Caco-2 (cell line): ENCODE measurements around the gene PEG3. TPM values are rescaled to one million over a fixed set of nuclear protein-coding genes. Genes with fewer than 3 reads are reported as not detected.
"Not testable (repeated sequence)": the region's sequence is repeated elsewhere in the genome, so short reads cannot be mapped to it uniquely, and the experiment has no call there.

ENCODE experiments used
- BruUV-seq: library from RNA; stranded (reverse); fragments of 400-500 nt; replicated peaks from 2 replicates; lab custom pipeline; 2021; lab: Mats Ljungman, UMichigan
- CTCF ChIA-PET: fragments of 300-600 bp; sonication (Branson Sonifier 250); formaldehyde crosslinking; loops from one replicate; lab custom pipeline; 2022; ENCODE audit warnings: antibody characterized with exemption; lab: Charles Lee
- POLR2A ChIA-PET: fragments of 300-600 bp; sonication (Branson Sonifier 250); formaldehyde crosslinking; loops from one replicate; lab custom pipeline; 2022; ENCODE audit warnings: antibody characterized with exemption; lab: Charles Lee
- DNase-seq, 2 experiments: peaks; one replicate each; pipeline versions ENCODE4 v3.0.0 to v3.0.0-alpha.2; 2020 to 2022
- H3K27me3 ChIP-seq: replicated peaks from 2 replicates; pipeline ENCODE4 v1.6.0; 2011; ENCODE audit warnings: low read length; ENCODE audit not compliant: control insufficient read depth, insufficient read depth
- H3K36me3 ChIP-seq: 2 replicates; pipeline ENCODE4 v1.5.1; 2011; ENCODE audit warnings: low read length; ENCODE audit not compliant: control insufficient read depth, insufficient read depth
- H3K4me1 ChIP-seq: fragments of 250-450 bp; sonication (Bioruptor Pico); 2 replicates; pipeline ENCODE4 v1.5.1; 2020; ENCODE audit warnings: mild to moderate bottlenecking
- H3K4me3 ChIP-seq: 2 replicates; pipeline ENCODE4 v1.5.1; 2011; ENCODE audit warnings: low read depth, mild to moderate bottlenecking, control low read depth, low read length
- H3K9me3 ChIP-seq: fragments of 250-450 bp; sonication (Bioruptor Pico); 2 replicates; pipeline ENCODE4 v1.5.1; 2020; ENCODE audit warnings: mild to moderate bottlenecking, moderate library complexity
- H3K27ac Mint-ChIP-seq: one replicate; pipeline ENCODE4 v1.8.0; 2022; ENCODE audit warnings: mixed read lengths; ENCODE audit not compliant: unreplicated experiment
- H3K27me3 Mint-ChIP-seq: one replicate; pipeline ENCODE4 v1.8.0; 2022; ENCODE audit warnings: mixed read lengths; ENCODE audit not compliant: insufficient read depth, unreplicated experiment
- H3K36me3 Mint-ChIP-seq: one replicate; pipeline ENCODE4 v1.8.0; 2022; ENCODE audit warnings: mild to moderate bottlenecking, mixed read lengths; ENCODE audit not compliant: insufficient read depth, unreplicated experiment
- H3K4me1 Mint-ChIP-seq: one replicate; pipeline ENCODE4 v1.8.0; 2022; ENCODE audit warnings: low read depth, mixed read lengths; ENCODE audit not compliant: unreplicated experiment
- H3K4me3 Mint-ChIP-seq: one replicate; pipeline ENCODE4 v1.8.0; 2022; ENCODE audit warnings: mild to moderate bottlenecking, moderate library complexity, mixed read lengths; ENCODE audit not compliant: unreplicated experiment
- H3K9me3 Mint-ChIP-seq: one replicate; pipeline ENCODE4 v1.8.0; 2022; ENCODE audit warnings: mixed read lengths; ENCODE audit not compliant: unreplicated experiment
- intact Hi-C: fragments of 100-400 bp; cut with micrococcal nuclease; formaldehyde crosslinking; loops from one replicate; pipeline ENCODE4 v1.10.0; 2022; ENCODE audit not compliant: unreplicated experiment
- total RNA-seq: library from RNA; stranded (reverse); gene quantifications from 2 replicates; pipeline ENCODE4 v1.2.3, GENCODE V29; 2022
- TF ChIP-seq, protein P1 (sequence below), 2 experiments: fragments of 200-600 bp in 1 of 2; IDR thresholded peaks; 1 replicate in 1 of 2; 2 replicates in 1 of 2; pipeline versions ENCODE4 v1.5.1 to v1.8.0; 2011 to 2022; ENCODE audit warnings: antibody characterized with exemption in 1 of 2, control low read depth in 1 of 2, inconsistent platforms in 1 of 2, low read depth in 1 of 2, low read length in 1 of 2, mild to moderate bottlenecking in 1 of 2, moderate library complexity in 1 of 2; ENCODE audit not compliant: insufficient read depth in 1 of 2, severe bottlenecking in 1 of 2, unreplicated experiment in 1 of 2

PEG3 gene
- total RNA-seq, 1 experiment from 2014 or later = not detected

DNA sequence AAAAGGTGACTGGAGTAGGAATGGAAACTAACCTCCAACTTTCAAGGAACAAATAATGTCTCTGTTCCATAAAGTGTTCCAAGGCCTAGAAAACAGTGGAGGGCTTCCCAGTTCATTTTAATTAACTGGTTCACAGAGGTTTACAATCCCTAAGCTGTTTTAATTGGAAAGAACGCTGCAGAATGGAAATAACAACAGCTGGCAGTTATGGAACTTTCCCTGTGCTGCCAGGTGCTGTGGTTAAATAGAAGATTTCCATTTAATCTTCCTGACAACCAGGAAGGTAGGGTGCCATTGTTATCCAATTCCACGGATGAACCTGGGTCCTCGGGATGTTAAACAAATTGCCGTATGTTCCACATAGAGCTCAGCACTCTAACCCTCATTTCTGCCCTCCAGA is 22.2 kb upstream of the PEG3 start:
- H3K4me3 ChIP-seq = no peak overlapping the region
- Mint-ChIP-seq H3K9me3 (peaks cover 28% of the 10 kb centered on the region), H3K36me3 (no peaks in the 10 kb centered on the region), H3K4me1 (no peaks in the 10 kb centered on the region), H3K4me3 (no peak overlapping the region), H3K27me3 (no peaks in the 10 kb centered on the region), H3K27ac (no peak overlapping the region)
- TF ChIP-seq, protein P1, sequence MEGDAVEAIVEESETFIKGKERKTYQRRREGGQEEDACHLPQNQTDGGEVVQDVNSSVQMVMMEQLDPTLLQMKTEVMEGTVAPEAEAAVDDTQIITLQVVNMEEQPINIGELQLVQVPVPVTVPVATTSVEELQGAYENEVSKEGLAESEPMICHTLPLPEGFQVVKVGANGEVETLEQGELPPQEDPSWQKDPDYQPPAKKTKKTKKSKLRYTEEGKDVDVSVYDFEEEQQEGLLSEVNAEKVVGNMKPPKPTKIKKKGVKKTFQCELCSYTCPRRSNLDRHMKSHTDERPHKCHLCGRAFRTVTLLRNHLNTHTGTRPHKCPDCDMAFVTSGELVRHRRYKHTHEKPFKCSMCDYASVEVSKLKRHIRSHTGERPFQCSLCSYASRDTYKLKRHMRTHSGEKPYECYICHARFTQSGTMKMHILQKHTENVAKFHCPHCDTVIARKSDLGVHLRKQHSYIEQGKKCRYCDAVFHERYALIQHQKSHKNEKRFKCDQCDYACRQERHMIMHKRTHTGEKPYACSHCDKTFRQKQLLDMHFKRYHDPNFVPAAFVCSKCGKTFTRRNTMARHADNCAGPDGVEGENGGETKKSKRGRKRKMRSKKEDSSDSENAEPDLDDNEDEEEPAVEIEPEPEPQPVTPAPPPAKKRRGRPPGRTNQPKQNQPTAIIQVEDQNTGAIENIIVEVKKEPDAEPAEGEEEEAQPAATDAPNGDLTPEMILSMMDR (IDR thresholded peaks at IDR 0.05; ENCODE audit: insufficient read depth in 1 of 2, low read depth in 1 of 2, low read length in 1 of 2, severe bottlenecking in 1 of 2, unreplicated experiment in 1 of 2) = no peak
- H3K4me1 ChIP-seq = no peaks in the 10 kb centered on the region
- ChIA-PET POLR2A (no interaction called here), CTCF (interaction anchor here (0.6 kb wide), 1 partner anchor 405 kb away, joined by 4 read pairs; no protein-coding TSS in a partner anchor)
- no TSS peak for BruUV-seq
- no peaks in the 10 kb centered on the region for H3K27me3 ChIP-seq
- H3K36me3 ChIP-seq = no peaks in the 10 kb centered on the region
- DNase-seq = no peak
- intact Hi-C loops = no loop called here
- H3K9me3 ChIP-seq = peaks cover 4% of the 10 kb centered on the region; the same call in 1 of the 2 replicates

DNA sequence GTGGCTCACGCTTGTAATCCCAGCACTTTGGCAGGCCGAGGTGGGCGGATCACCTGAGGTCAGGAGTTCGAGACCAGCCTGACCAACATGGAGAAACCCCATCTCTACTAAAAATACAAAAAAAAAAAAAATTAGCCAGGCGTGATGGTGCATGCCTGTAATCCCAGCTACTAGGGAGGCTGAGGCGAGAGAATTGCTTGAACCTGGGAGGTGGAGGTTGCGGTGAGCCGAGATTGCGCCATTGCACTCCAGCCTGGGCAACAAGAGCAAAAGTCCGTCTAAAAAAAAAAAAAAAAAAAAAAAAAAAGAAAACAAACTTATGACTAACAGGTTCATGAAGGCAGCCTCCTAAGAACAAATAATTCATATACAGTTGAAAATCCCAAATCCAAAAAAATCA is 19.9 kb upstream of the PEG3 start:
- H3K36me3 Mint-ChIP-seq, H3K4me1 ChIP-seq, DNase-seq, H3K27me3 Mint-ChIP-seq, intact Hi-C loops, H3K4me1 Mint-ChIP-seq, H3K27ac Mint-ChIP-seq, H3K4me3 ChIP-seq, H3K4me3 Mint-ChIP-seq, CTCF ChIA-PET, BruUV-seq, POLR2A ChIA-PET, H3K27me3 ChIP-seq, H3K36me3 ChIP-seq: not testable (repeated sequence)
- H3K9me3 ChIP-seq = peaks cover 12% of the 10 kb centered on the region; the same call in 1 of the 2 replicates
- H3K9me3 Mint-ChIP-seq = peaks cover 33% of the 10 kb centered on the region

DNA sequence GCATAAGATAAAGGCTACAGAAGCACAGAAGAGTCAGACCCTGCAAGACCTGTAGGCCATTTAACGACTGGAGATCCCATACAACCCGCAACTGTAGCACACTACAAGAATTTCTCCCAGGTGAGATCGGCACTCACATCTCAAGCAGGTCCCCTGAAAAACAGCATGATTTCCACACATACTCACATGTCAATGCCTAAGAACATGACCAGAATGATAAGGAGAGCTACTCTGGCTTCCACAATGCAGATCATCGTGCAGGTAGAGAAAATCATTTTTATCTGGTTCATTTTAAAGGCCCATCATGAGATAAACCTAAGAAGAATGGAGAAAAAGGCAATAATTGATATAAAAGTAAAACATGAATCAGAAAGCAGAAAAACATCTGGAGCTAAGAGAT is 17.5 kb upstream of the PEG3 start:
- Histone ChIP-seq H3K4me1 (no peaks in the 10 kb centered on the region), H3K36me3 (no peaks in the 10 kb centered on the region), H3K9me3 (peaks cover 20% of the 10 kb centered on the region; the same call in 1 of the 2 replicates), H3K4me3 (no peak overlapping the region), H3K27me3 (no peaks in the 10 kb centered on the region)
- Mint-ChIP-seq H3K27ac (no peak overlapping the region), H3K36me3 (no peaks in the 10 kb centered on the region), H3K9me3 (peaks cover 21% of the 10 kb centered on the region), H3K27me3 (no peaks in the 10 kb centered on the region), H3K4me3 (no peak overlapping the region), H3K4me1 (no peaks in the 10 kb centered on the region)
- CTCF ChIA-PET = no interaction called here
- POLR2A ChIA-PET = no interaction called here
- DNase-seq = no peak
- TF ChIP-seq, protein P1 (IDR thresholded peaks at IDR 0.05; ENCODE audit: insufficient read depth in 1 of 2, low read depth in 1 of 2, low read length in 1 of 2, severe bottlenecking in 1 of 2, unreplicated experiment in 1 of 2) = no peak
- intact Hi-C loops = no loop called here
- BruUV-seq = no TSS peak

DNA sequence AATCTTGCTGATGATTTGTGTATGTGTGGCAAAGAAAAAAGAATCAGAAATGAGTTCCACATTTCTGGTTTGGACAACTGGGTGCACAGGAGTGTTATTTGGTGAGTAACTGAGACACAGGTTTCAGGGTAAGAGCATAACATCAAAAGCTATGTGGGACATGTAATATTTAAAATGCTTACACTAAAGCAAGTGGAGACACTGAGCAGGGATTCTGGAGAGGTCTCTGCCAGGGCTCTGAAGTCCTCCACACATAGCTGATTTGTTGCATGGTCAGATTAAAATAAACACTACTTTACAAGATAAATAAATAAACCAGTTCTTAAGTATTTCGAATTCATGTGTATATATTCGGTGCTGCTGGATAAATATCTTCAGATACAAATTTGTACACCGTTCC is 16.3 kb upstream of the PEG3 start:
- H3K27me3 Mint-ChIP-seq = no peaks in the 10 kb centered on the region
- peaks cover 20% of the 10 kb centered on the region; the same call in 1 of the 2 replicates for H3K9me3 ChIP-seq
- no peaks in the 10 kb centered on the region for H3K36me3 ChIP-seq
- intact Hi-C loops = no loop called here
- TF ChIP-seq, protein P1 (IDR thresholded peaks at IDR 0.05; ENCODE audit: insufficient read depth in 1 of 2, low read depth in 1 of 2, low read length in 1 of 2, severe bottlenecking in 1 of 2, unreplicated experiment in 1 of 2) = no peak
- H3K4me3 Mint-ChIP-seq = no peak overlapping the region
- H3K36me3 Mint-ChIP-seq = no peaks in the 10 kb centered on the region
- POLR2A ChIA-PET = no interaction called here
- peaks cover 28% of the 10 kb centered on the region for H3K9me3 Mint-ChIP-seq
- H3K4me3 ChIP-seq = no peak overlapping the region
- CTCF ChIA-PET = no interaction called here
- no peaks in the 10 kb centered on the region for H3K27me3 ChIP-seq
- DNase-seq = no peak
- H3K27ac Mint-ChIP-seq = no peak overlapping the region
- H3K4me1 ChIP-seq = no peaks in the 10 kb centered on the region
- H3K4me1 Mint-ChIP-seq = no peaks in the 10 kb centered on the region
- no TSS peak for BruUV-seq

DNA sequence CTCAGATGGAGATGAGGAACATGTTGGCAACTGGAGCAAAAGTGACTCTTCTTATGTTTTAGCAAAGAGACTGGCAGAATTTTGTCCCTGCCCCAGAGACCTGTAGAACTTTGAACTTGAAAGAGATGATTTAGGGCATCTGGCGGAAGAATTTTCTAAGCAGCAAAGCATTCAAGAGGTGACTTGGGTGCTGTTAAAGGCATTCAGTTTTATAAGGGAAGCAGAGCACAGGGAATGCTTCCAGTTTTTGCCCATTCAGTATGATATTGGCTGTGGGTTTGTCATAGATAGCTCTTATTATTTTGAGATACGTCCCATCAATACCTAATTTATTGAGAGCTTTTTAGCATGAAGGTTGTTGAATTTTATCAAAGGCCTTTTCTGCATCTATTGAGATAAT is 11.8 kb upstream of the PEG3 start:
- H3K27me3 Mint-ChIP-seq, DNase-seq, H3K27me3 ChIP-seq, H3K27ac Mint-ChIP-seq, POLR2A ChIA-PET, H3K4me3 Mint-ChIP-seq, BruUV-seq, H3K36me3 ChIP-seq, H3K4me1 ChIP-seq, CTCF ChIA-PET, H3K4me1 Mint-ChIP-seq, H3K36me3 Mint-ChIP-seq, intact Hi-C loops, H3K4me3 ChIP-seq: not testable (repeated sequence)
- peaks cover 28% of the 10 kb centered on the region for H3K9me3 ChIP-seq
- H3K9me3 Mint-ChIP-seq = peaks cover 39% of the 10 kb centered on the region
